H1 (cell line): Measurements from ENCODE around the gene PRR19. TPM values are rescaled to one million over a fixed set of nuclear protein-coding genes. Genes with fewer than 3 reads are reported as not detected.

Source experiments
- ASH2L ChIP-seq: fragments of 200-600, 300-600 bp; sonication (generic); IDR thresholded peaks from one replicate; pipeline ENCODE4 v1.7.1; 2017; ENCODE audit warnings: low read length
- BACH1 ChIP-seq: IDR thresholded peaks from 2 replicates; pipeline ENCODE4 v1.6.1; 2012; ENCODE audit warnings: low read length, improper control_type of control experiment
- CHD2 ChIP-seq: IDR thresholded peaks from 2 replicates; pipeline ENCODE4 v1.6.1; 2012; ENCODE audit warnings: low read length, improper control_type of control experiment
- CHD7 ChIP-seq: fragments of 300-600 bp; sonication (generic); IDR thresholded peaks from 2 replicates; pipeline ENCODE4 v1.7.1; 2012; ENCODE audit warnings: low read length, moderate library complexity, mild to moderate bottlenecking, inconsistent platforms; ENCODE audit not compliant: insufficient replicate concordance
- CREB1 ChIP-seq: IDR thresholded peaks from 2 replicates; pipeline ENCODE4 v1.6.1; 2012; ENCODE audit warnings: inconsistent platforms
- GTF2F1 ChIP-seq: IDR thresholded peaks from 2 replicates; pipeline ENCODE4 v1.6.1; 2012; ENCODE audit warnings: low read depth, low read length, improper control_type of control experiment, borderline replicate concordance
- HDAC6 ChIP-seq: IDR thresholded peaks from one replicate; pipeline ENCODE4 v1.7.1; 2012; ENCODE audit warnings: low read depth, mild to moderate bottlenecking, inconsistent platforms, low read length, moderate library complexity
- JUND ChIP-seq: IDR thresholded peaks from 2 replicates; pipeline ENCODE4 v1.6.1; 2011; ENCODE audit warnings: mild to moderate bottlenecking, improper control_type of control experiment, low read length
- KDM4A ChIP-seq: IDR thresholded peaks from one replicate; pipeline ENCODE4 v1.7.1; 2012; ENCODE audit warnings: low read depth, mild to moderate bottlenecking, moderate library complexity, low read length, inconsistent platforms; ENCODE audit not compliant: severe bottlenecking
- NANOG ChIP-seq: IDR thresholded peaks from 2 replicates; pipeline ENCODE4 v1.6.1; 2011; ENCODE audit warnings: low read length, low read depth, mild to moderate bottlenecking, inconsistent platforms; ENCODE audit not compliant: insufficient read depth, poor library complexity, severe bottlenecking
- PHF8 ChIP-seq: fragments of 200-600 bp; sonication (generic); conservative IDR thresholded peaks from 2 replicates; pipeline ENCODE4 v1.7.1; 2012; ENCODE audit warnings: low read depth, mild to moderate bottlenecking, inconsistent platforms, low read length, moderate library complexity
- SUZ12 ChIP-seq: fragments of 200-600 bp; sonication (generic); IDR thresholded peaks from 2 replicates; pipeline ENCODE4 v1.6.1; 2012; ENCODE audit warnings: mild to moderate bottlenecking, inconsistent platforms, low read length, moderate library complexity, mixed read lengths
- polyA plus RNA-seq, 7 experiments: library from polyadenylated mRNA; depleted of rRNA in 3 of 7; stranded (reverse) in 5 of 7; unstranded in 2 of 7; fragments of >200 nt in 5 of 7; fragments of 200-250 nt in 2 of 7; gene quantifications; 1 replicate in 5 of 7; 2 replicates in 1 of 7; 4 replicates in 1 of 7; pipeline versions ENCODE4 v1.2.1 to v1.2.3, GENCODE V29; 2011 to 2013; ENCODE audit warnings: missing spikeins in 2 of 7, mixed read lengths in 2 of 7
- total RNA-seq: library from RNA; stranded (reverse); fragmentation: NEBNext Ultra II Directional; extraction: Animal tissue kit (Norgen Biotek cat#: 25700); gene quantifications from 2 replicates; pipeline ENCODE4 v1.2.1, GENCODE V29; 2021

Gene PRR19
- total and polyA plus RNA-seq, 2 of the 8 experiments (the other 6 are each of a cell fraction or from before 2014, with no cell fraction given) = 7.2 to 7.5 TPM

GRCh38 chr19:42278452-42279154 is 23.3 kb upstream of the PRR19 start (continued):
- TF ChIP-seq CHD7 (no peak), JUND (no peak), SUZ12 (no peak), ASH2L (no peak), GTF2F1 (no peak), HDAC6 (no peak), CHD2 (no peak), BACH1 (no peak), KDM4A (no peak), NANOG (no peak), PHF8 (no peak), CREB1 (no peak)
